ENCODE results near the gene CHMP6. TPM values are rescaled to one million over a fixed set of nuclear protein-coding genes. Genes with fewer than 3 reads are reported as not detected.

CHMP6 gene
- total RNA-seq, 2 experiments from 2014 or later: 13.9 to 16.7 TPM

DNA sequence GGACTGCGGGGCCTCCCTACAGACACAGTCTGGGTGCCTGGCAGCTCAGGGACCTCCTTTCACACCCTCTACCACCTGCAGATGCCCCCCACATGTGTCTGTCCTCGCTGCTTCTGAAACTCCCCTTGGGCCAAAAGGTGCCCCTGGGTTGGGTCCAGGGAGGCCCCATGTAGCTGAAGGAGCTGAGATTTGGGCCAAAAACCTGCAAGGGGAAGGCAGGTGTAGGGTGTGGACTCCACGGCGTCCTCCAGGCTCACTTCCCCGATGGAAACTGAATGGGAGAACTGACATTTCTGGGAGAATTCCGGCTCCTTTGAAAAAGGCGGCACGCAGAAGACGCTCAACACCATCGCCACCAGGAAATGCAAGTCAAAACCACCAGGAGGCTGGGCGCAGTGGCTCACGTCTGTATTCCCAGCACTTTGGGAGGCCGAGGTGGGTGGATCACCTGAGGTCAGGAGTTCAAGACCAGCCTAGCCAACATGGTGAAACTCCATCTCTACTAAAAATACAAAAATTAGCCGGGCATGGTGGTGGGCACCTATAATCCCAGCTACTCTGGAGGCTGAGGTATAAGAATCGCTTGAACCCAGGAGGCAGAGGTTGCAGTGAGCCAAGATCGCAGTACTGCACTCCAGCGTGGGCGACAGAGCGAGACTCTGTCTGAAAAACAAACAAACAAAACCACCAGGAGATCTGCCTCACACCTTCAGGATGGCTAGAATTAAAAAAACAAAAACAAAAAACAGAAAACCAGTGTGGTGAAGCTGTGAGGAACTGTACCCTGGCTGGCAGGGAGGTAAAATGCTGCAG lies 30.1 kb downstream of the CHMP6 start:
- Mint-ChIP-seq H3K36me3 (ENCODE audit: low read depth) (peaks cover 3% of the 10 kb centered on the region), H3K27me3 (peaks cover 2% of the 10 kb centered on the region), H3K9me3 (peaks cover 3% of the 10 kb centered on the region), H3K27ac (no peak overlapping the region), H3K4me3 (no peak overlapping the region), H3K4me1 (ENCODE audit: low read depth) (peaks cover 35% of the 10 kb centered on the region)
- DNase-seq: no peak
- intact Hi-C loops (cut with micrococcal nuclease): no loop called here
- CTCF ChIA-PET: interaction anchor here (1.0 to 4.8 kb wide), 3 partner anchors 77 to 81 kb away, joined by 3 to 55 read pairs (median 28); no protein-coding TSS in a partner anchor
- TF ChIP-seq, protein P1, sequence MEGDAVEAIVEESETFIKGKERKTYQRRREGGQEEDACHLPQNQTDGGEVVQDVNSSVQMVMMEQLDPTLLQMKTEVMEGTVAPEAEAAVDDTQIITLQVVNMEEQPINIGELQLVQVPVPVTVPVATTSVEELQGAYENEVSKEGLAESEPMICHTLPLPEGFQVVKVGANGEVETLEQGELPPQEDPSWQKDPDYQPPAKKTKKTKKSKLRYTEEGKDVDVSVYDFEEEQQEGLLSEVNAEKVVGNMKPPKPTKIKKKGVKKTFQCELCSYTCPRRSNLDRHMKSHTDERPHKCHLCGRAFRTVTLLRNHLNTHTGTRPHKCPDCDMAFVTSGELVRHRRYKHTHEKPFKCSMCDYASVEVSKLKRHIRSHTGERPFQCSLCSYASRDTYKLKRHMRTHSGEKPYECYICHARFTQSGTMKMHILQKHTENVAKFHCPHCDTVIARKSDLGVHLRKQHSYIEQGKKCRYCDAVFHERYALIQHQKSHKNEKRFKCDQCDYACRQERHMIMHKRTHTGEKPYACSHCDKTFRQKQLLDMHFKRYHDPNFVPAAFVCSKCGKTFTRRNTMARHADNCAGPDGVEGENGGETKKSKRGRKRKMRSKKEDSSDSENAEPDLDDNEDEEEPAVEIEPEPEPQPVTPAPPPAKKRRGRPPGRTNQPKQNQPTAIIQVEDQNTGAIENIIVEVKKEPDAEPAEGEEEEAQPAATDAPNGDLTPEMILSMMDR (IDR thresholded peaks at IDR 0.05): no peak
- POLR2A ChIA-PET: interaction anchor here (1.3 kb wide), 1 partner anchor 18 kb away, joined by 3 read pairs; no protein-coding TSS in a partner anchor
- ATAC-seq: no peak

DNA sequence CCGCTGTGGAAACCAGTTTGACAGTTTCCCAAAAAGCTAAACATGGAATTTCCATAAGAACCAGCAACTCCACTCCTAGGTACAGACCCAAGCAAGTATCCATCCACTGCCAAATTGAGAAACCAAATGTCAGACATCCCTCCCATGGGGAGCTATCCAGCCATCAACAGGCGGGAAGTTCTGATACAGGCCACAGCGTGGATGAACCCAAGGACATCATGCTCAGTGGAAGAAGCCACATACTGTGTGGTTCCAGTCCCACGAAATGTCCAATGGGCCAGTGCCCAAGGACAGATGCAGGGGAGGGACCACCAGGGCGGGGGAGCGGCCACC lies 30.7 kb downstream of the CHMP6 start:
- Mint-ChIP-seq H3K27me3 (peaks cover 2% of the 10 kb centered on the region), H3K36me3 (ENCODE audit: low read depth) (no peaks in the 10 kb centered on the region), H3K4me1 (ENCODE audit: low read depth) (peaks cover 32% of the 10 kb centered on the region), H3K4me3 (no peak overlapping the region), H3K9me3 (peaks cover 4% of the 10 kb centered on the region), H3K27ac (no peak overlapping the region)
- DNase-seq (no peak), ATAC-seq (no peak)
- POLR2A ChIA-PET: interaction anchor here (1.3 kb wide), 1 partner anchor 17 kb away, joined by 3 read pairs; no protein-coding TSS in a partner anchor
- CTCF ChIA-PET: interaction anchor here (1.0 to 4.8 kb wide), 2 partner anchors 76 to 81 kb away, joined by 3 to 55 read pairs; no protein-coding TSS in a partner anchor
- TF ChIP-seq, protein P1 (IDR thresholded peaks at IDR 0.05): no peak
- intact Hi-C loops (cut with micrococcal nuclease): no loop called here

DNA sequence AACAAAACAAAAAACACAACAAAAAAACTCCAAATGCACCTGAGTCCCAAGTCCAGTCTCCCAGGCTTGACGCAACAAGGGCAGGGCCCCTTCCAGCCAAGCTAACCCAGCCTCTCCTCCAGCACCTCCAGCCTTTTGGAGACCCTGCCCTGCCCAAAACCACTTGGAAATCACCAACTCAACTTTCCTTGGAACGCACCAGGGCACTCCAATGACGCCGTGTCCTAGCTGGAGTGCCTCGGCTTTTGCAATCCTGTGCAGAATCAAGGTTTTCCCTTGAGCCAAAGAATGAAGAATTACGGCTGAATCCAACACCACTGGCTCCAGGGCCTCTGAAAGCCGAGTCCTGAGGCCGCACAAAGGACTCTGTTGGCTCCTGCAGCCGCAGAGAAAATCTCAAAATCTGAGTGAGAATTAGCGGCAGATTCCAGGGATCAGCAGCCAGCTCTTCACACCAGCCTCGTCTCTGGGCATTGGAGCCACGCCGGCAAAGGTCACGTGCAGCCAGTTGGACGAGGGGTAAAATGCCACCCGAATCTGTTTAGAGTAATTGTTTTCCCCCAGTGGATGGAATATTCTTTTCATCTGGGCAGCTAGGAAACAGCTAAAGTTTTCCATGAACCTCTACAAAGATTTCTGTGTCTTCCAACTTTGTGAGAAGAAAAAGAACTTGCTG lies 33.6 kb downstream of the CHMP6 start:
- peaks cover 6% of the 10 kb centered on the region for H3K27me3 Mint-ChIP-seq
- TF ChIP-seq, protein P1 (IDR thresholded peaks at IDR 0.05): no peak
- ChIA-PET CTCF (interaction anchor here (0.8 to 4.8 kb wide), 5 partner anchors 10 to 78 kb away, joined by 3 to 55 read pairs (median 3); no protein-coding TSS in a partner anchor), POLR2A (interaction anchor here (1.1 kb wide), 1 partner anchor 77 kb away, joined by 4 read pairs; no protein-coding TSS in a partner anchor)
- ATAC-seq (no peak), DNase-seq (no peak)
- H3K27ac Mint-ChIP-seq: no peak overlapping the region
- intact Hi-C loops (cut with micrococcal nuclease): loop anchor here (5.0 kb wide), 1 partner anchor 77 kb away; no protein-coding TSS in a partner anchor
- H3K4me3 Mint-ChIP-seq: no peak overlapping the region
- H3K36me3 Mint-ChIP-seq (ENCODE audit: low read depth): no peaks in the 10 kb centered on the region
- H3K4me1 Mint-ChIP-seq (ENCODE audit: low read depth): peaks cover 18% of the 10 kb centered on the region
- H3K9me3 Mint-ChIP-seq: peaks cover 4% of the 10 kb centered on the region

- Mint-ChIP-seq H3K4me1 (ENCODE audit: low read depth) (peaks cover 18% of the 10 kb centered on the region), H3K9me3 (peaks cover 4% of the 10 kb centered on the region), H3K27me3 (peaks cover 9% of the 10 kb centered on the region), H3K27ac (no peak overlapping the region), H3K36me3 (ENCODE audit: low read depth) (no peaks in the 10 kb centered on the region), H3K4me3 (no peak overlapping the region)
- CTCF ChIA-PET: interaction anchor here (0.8 to 4.8 kb wide), 5 partner anchors 10 to 77 kb away, joined by 3 to 55 read pairs (median 3); no protein-coding TSS in a partner anchor
- DNase-seq (no peak), ATAC-seq (no peak)
- TF ChIP-seq, protein P1 (IDR thresholded peaks at IDR 0.05): no peak
- intact Hi-C loops (cut with micrococcal nuclease): loop anchor here (5.0 kb wide), 1 partner anchor 77 kb away; no protein-coding TSS in a partner anchor
- POLR2A ChIA-PET: interaction anchor here (0.6 to 1.1 kb wide), 2 partner anchors 68 to 76 kb away, joined by 3 to 4 read pairs; no protein-coding TSS in a partner anchor
Measured at GRCh38 chr17:81025741-81026129, 34.1 kb downstream of the CHMP6 start.

Measured in activated CD8-positive, alpha-beta T cell treated with anti-CD3 and anti-CD28 coated beads for 36 hours (primary cell).